Measurements from ENCODE around the gene HSPA1B.

- no peak for TF ChIP-seq CTCF (IDR thresholded peaks at IDR 0.05; ENCODE audit: insufficient read depth, low read length)
- no peak for TF ChIP-seq REST (IDR thresholded peaks at IDR 0.05; ENCODE audit: insufficient replicate concordance, low read depth)
- no peak for TF ChIP-seq POLR2AphosphoS5 (IDR thresholded peaks at IDR 0.05; ENCODE audit: low read depth)
- TF ChIP-seq SPI1 (IDR thresholded peaks at IDR 0.05; ENCODE audit: borderline replicate concordance, low read depth) = no peak
Measured at GRCh38 chr6:31874084-31874670, 46.6 kb downstream of the HSPA1B start.
